ENCODE measurements around the gene IRAK3.
"Not testable (repeated sequence)": the region's sequence is repeated elsewhere in the genome, so short reads cannot be mapped to it uniquely, and the experiment has no call there.

Gene IRAK3

DNA sequence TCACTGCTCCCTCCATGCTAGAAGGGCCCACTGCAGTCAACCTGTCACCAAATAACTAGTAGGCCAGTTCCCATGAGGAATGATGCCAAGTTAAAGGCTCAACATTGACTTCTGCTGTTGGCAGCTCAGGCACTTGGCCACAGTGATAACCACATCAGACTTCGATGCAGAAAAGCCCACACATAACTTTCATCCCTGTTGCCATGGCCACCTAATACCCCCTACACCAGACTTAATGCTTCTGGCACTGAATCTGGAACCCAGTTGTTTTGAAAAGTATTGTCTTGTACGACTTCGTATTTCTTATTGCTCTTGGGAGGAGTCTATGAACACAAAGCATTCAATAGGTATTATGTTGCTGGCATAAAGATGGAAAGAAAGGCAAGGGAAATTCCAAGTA lies 69.0 kb downstream of the IRAK3 start:
- no peak for DNase-seq (ENCODE audit: low read depth)

DNA sequence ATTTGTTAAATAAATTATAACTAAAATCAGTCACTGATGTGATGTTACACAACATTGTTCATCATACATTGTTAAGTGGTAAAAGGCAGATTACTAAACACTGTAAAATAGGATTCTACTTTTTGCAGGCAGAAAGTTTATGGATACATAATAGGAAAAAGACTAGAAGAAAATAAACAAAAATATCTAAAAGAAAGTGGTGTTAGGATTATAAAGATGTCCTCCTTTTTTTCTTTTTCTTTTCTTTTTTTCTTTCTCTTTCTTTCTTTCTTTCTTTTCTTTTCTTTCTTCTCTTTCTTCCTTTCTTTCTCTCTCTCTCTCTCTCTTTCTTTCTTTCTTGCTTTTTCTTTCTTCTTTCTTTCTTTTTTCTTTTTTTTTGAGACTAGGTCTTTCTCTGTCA lies 73.7 kb downstream of the IRAK3 start:
- no peak for DNase-seq (ENCODE audit: low read depth)

DNA sequence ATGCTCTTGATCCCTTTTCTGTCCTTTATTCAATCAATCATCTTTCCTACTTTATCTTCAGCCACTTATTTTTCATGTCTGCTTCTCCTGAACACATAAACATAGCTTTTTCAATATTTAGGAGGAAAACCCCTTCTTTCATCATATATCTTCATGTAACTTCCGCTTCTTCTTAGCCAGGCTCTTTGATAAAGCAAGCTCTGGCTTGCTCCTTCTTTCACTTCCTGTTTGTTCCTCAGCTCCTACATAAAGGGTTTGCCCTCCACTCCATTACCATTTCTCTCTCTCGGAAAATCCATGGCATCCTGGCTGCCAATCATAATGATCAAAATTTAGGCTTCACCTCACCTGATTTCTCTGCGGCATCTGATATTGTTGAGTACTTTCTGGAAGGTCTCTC lies 79.5 kb downstream of the IRAK3 start:
- DNase-seq (ENCODE audit: low read depth): no peak

DNA sequence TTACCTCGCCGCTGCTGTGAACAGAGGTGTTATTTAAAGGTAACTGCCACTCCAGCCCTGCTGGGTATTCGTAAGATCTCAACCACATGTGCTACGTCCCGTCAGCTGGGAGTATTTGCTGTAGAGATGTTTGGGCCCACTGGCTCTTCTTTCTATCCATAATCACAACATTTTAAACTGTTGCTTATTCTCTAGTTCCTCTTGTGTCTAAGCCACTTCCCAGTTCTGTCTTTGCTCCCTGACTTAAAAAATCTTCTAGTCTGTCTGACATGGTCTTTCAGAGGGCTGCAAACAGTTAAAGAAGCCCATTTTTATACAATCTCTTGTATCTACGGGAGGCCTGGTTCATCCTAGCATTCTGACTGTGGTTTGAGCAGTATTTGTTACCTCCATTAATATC lies 80.1 kb downstream of the IRAK3 start:
- DNase-seq (ENCODE audit: low read depth): no peak

DNA sequence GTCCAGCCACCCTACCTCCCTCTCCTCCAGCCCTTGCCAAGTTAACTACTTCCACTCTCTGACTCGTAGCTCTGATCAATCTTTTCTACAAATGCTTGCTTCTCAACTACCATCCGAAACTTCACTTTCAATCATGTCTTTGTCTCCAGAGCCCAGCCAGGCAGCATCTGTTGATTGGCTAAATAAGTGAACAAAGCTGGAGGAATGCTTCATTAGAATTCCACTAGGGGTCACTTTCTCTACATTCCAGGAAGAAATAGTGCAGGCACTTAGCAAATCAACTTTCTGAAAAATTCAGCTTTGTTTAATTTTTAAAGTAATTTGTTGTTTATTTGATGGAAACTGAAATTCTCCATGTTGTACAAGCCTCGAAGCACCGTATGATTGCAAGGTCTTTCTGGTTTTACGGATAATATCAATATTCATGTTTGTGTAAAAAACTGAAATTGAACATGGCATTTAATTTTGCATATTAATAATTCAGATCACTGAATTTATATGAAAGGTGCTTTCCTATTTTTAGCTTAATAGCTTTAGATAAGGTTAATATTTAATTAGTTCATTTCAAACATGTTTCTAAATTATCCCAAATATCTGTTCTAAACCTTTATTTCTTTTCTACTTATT lies 80.9 kb downstream of the IRAK3 start:
- DNase-seq (ENCODE audit: low read depth): peak; percentile 67

DNA sequence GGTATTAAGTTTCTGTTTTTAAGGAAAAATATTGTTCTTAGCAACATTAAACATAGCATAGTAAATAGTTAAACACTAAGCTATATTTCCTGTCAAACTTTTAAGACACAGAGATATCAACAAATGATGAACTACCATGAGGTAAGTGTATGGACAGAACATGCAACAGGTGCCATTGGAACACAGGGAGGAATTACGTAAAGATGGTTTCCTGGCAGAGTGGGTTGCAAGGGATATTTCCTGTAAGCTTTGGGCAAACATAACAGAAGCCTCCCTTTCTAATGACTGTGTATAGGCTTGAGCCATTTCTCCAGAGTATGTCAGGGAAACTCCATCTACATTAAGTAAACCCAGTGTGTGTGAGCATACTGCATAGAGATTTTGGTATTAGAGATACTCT lies 81.6 kb downstream of the IRAK3 start:
- DNase-seq (ENCODE audit: low read depth): no peak

DNA sequence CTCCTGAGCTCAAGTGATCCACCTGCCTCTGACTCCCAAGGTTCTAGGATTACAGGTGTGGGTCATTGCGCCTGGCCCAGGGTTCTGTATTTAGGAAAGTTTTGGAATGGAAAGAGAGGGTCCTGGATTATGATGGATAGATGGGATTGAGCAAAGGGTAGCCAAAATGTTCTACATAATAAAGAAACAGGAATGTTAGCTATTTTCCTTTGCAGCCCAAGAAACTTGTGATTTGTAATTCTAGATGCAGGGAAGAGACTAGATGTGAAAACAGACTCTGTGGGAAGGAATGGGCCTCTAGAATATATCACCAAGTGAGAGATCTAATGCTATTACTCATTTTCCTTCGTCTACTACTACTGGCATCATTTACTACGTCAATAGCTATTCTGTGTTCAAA lies 83.6 kb downstream of the IRAK3 start:
- no peak for DNase-seq (ENCODE audit: low read depth)

DNA sequence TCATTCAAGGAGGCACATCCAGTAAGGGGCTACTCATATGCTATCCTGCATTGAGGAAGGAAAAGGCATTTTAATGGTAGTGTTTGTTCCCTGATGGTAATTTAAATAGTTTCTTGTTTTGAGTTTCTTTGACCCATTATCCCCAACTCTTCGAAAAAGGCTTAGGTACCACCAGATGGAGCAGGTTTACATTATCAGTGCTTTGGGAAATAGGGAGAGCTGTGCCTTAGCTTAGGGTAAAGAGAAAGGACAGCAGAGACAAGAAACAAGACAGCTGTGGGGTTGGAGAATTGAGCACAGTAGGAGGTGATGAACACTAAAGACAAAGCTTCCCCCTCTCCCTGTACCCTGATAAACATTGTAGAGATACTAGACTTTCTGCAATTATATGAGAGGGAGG lies 84.1 kb downstream of the IRAK3 start:
- DNase-seq (ENCODE audit: low read depth): no peak

DNA sequence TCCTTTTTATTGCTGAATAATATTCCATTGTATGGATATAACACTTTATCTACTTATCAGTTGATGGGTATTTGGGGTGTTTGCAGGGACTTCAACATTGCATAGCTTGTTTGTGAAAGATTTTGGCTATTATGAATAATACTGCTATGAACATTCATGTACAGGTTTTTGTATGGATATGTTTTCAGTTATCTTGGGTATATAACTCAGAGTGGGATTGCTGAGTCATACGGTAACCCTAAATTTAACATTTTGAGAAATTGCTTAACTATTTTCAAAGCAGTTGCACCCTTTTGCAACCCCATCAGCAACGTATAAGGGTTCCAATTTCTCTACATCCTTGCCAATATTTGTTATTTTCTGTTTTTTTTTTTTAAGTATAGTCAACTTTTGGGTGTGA lies 86.0 kb downstream of the IRAK3 start:
- DNase-seq (ENCODE audit: low read depth): no peak

DNA sequence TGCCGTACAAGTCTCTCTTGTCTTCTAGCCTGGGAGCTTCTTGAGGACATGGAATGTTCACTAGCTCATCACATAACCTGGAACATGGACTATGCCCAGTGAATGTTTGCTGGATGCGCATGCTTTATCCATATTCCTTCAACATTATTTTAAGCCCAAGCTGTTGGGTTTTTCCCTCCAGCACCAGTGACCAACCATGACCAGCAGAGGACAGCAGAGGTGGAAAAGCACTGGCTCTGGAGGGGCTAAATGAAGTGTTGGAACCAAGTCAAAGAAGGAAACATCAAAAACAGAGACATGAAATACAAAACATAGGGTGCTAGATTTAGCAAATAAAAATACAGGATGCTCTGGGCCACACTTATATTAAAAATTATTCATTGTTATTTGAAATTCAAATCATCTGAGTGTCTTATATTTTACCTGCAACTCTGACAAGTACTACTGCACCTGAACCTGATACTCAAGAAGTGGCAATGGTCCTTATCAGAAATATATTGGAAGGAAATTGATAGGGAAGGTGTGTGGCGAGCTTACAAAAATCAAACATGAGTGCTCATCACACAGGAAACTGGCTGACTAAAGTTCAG lies 90.2 kb downstream of the IRAK3 start:
- DNase-seq (ENCODE audit: low read depth): peak; percentile 45

DNA sequence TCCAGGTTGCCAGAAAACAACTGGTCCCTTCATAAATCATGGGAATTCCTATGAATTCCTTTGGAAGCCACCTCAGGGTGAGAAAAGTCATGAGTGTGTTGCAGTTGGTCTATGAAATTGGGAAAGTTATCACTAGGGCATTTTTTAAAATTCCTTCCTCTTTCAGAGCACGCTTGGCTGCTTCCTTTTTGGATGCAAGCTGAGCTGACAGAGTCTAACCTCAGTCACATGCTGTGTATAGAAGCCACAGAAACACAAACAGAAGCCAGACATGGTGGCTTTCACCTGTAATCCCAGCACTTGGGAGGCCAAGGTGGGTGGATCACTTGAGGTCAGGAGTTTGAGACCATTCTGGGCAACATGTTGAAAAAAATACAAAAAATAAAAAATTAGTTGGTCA lies 91.5 kb downstream of the IRAK3 start:
- DNase-seq (ENCODE audit: low read depth): no peak

DNA sequence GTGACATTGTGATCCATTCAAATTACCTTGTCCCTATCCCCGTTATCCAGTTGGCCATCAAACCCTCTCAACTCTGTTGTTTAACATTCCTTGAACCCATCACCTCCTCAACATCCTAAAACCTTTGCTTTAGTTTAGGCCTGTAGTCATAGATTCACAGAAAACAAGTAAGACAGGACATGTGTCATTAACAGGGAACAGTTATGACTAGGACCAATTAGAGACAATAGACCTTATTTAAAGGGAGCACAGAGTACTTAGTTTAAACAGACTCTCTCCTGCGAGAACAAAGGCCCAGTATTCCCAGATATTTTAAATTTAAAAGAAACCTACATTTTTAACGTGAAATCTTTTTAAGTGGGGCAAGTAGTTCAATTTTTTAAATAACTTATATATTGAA lies 93.2 kb downstream of the IRAK3 start:
- DNase-seq (ENCODE audit: low read depth): no peak

DNA sequence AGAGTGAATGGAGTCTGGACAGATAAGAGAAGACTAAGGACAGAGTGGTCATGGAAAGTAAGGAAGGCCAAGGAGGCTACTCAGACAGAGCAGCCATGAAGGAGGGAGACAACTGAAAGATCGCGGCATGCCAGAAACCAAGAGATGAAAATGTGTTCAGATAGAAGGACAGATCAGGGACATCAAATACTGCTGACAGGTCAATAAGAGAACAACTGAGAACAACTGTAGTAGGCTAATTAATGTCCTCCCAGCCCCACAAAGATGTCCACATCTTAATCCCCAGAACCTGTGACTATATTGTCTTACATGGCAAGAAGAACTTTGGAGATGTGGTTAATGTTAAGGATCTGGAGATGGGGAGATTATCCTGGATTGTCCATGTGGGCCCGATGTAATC lies 98.3 kb downstream of the IRAK3 start:
- no peak for DNase-seq (ENCODE audit: low read depth)

DNA sequence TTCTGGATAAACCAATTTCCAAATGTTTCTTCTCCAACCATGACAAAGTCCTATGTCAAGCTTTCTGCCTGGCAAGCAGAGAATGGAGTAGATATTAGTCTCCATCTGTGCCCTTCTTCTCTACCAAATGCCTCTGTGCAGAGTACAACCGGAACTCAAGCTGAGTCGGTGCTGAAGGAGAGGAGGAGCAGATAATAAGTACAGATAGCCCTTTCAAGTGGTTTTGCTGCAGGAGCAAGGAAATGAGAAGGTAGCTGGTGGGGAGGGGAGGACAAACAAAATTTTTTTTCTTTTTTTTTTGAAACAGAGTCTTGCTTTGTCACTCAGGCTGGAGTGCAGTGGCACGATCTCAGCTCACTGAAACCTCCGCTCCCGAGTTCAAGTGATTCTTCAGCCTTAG lies 99.1 kb downstream of the IRAK3 start:
- no peak for DNase-seq (ENCODE audit: low read depth)

DNA sequence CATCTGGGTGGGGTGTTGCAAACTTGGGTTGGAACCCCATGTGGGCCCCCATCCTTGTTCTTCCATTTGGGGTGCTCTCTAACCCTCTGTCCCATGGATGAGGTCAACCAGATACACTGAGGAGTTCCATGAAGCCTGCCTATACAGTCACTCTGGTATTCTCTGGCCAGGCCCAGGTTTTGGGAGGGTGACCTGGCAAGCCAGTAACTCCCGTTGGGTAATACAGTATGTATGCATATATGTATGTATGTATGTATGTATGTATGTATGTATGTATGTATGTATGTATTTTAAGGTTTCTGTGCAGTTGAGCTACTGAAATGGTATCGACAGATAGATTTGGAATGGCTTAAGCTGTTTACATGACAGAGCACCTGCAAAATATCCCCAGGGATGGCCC lies 100.5 kb downstream of the IRAK3 start:
- no peak for DNase-seq (ENCODE audit: low read depth)

DNA sequence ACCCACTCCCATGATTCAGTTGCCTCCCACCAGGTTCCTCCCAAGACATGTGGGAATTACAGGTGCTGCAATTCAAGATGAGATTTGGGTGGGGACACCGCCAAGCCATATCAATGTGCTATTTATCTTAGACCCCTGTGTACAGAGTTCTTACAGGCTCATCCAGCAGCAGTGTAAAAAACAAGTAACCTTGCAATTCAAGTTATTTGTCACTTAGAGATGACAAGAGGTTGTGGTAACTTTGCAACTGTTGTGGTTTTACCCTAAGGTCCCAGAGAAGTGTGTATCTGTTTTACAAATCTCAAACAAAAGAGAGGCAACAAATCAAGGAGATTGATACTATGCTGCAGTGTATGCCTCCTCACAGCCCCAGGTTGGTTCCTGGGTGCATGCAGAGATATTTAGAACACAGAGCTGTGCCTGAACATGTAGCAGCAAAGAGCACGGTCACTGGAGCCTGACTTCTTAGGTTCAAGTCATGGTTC lies 101.7 kb downstream of the IRAK3 start:
- no peak for DNase-seq (ENCODE audit: low read depth)

DNA sequence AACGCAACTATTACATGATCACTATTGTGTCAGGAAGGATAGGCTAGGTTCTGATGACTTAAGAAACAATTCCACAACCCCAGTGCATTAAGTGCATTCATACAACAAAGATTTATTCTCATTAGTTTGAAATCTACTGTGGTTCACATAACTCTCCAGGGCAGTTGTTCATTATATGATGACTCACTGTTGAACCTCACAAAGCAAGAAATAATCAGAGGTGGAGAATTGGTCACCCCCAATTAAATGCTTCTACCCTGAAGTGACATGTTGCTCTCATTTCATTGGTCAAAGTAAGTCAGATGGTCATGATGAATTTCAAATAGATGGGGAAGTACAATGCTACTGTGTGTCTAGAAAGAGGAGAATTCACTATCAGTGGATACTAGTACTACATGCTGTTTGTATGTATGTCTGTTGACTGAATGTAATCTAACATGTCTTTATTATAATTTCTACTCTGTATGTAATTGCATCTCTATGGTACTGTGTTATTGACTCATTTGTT lies 107.2 kb downstream of the IRAK3 start:
- DNase-seq (ENCODE audit: low read depth): peak; percentile 19

DNA sequence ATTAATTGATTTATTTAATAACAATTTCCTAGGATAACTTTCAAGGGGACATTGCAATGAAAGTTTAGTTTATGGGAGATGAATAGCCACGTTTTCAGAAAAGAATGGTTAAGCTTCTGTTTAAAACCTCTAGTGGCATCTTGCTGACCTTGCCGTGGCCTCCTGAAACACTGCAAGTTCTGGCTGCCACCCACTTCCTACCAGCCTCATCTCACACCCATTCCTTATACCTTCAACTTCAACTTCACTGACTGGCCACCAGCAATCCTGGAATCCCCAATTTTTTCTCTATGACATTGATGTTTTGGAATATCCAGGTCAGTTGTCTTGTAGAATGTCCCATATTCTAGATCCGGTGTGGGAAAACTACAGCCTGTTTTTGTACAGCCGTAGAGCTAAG lies 108.1 kb downstream of the IRAK3 start:
- no peak for DNase-seq (ENCODE audit: low read depth)

DNA sequence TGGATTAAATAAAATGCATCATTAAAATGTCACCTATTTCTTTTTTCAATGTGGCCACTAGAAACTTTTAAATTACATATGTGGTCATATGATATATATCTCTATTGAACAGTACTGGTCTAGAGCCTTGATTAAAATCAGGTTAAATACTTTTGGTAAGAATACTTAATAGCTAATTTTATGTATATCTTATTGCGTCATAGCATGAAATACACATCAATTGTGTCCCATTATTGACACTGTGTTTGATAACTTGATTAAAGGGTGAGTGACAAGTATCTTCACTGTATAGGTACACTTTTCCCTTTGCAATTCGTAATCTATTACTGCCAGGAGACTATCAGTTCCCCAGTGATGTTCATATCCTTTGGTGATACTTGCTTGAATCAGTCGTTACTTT lies 108.9 kb downstream of the IRAK3 start:
- no peak for DNase-seq (ENCODE audit: low read depth)

DNA sequence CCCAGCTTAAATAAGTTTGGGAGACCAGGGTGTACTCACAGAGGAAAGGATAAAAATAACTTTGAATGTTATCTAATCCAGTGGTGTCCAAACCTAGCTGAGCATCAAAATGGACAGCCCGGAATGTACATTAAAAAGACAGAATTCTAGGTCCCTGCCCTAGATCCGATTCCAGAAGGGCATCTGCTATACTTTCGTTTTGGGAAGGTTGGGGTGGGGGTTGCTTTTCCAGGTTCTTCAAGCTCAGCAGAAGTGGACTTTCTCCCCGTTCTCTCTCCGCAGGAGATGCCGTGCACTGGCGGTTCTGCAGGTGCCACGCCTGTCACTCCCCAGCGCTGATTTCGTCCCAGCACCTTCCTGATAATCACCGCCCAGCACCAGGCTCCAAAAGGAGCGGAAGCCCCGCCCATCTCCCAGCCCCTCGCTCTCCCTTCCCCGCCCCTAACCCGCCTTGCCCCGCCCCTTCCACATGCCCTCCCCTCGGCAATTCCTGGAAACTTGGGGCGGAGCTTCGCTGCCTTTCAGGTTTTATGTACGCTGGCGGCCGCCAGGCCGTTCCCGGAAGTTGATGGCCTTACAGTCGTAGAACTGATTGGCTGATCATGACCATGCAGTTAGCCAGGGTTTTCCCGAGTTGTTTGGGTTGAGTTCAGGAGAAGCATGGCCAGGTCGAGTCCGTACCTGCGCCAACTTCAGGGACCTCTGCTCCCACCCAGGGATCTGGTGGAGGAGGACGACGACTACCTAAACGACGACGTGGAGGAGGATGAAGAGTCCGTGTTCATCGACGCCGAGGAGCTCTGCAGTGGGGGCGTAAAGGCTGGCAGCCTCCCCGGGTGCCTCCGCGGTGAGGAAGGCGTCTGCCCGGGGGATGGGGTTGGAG lies 113.2 kb downstream of the IRAK3 start, which contains the start of gene HELB:
Gene HELB, plus strand, starts transcription at position 550 of the 883 bp plus-strand sequence. Its CDS starts 111 bp downstream, at position 661.
- peak; percentile 98 for DNase-seq (ENCODE audit: low read depth)

DNA sequence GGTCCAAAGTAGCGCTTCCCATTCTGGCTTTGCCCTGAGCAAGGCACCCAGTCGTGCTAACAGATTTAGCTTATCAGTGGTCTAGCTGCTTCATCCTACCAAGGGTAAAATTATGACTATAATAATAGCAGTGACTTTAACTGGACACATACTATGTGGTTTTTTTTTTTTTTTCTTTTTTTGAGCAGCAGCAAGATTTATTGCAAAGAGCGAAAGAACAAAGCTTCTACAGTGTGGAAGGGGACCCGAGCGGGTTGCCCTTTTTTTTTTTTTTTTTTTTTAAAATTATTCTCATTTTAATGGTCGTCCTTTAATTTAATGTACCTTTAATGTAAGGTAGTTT lies 113.8 kb downstream of the IRAK3 start:
- DNase-seq (ENCODE audit: low read depth): no peak

DNA sequence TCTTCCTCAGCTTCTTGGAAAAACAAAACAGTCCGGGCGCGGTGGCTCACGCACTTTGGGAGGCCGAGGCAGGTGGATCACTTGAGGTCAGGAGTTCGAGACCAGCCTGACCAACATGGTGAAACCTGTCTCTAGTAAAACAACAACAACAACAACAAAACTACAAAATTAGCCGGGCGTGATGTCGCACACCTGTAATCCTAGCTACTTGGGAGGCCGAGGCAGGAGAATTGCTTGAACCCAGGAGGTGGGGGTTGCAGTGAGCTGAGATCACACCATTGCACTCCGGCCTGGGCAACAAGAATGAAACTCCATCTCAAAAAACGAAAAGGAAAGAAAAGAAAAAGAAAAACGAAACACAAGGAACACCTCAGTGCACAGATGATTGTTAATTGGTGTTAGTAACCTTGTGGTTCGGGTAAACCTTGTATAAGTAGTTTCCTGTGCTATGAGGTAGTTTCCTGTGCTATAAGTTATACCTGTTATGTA lies 114.3 kb downstream of the IRAK3 start:
- not testable (repeated sequence) for DNase-seq (ENCODE audit: low read depth)

Data from ELR (cell line).